Psoas muscle (tissue), 8 donors: ENCODE data around the gene CA6. TPM values are rescaled to one million over a fixed set of nuclear protein-coding genes. Genes with fewer than 3 reads are reported as not detected.
"Not testable (repeated sequence)": the region's sequence is repeated elsewhere in the genome, so short reads cannot be mapped to it uniquely, and the experiment has no call there.

Experiments
- ATAC-seq, 4 donors: fragments of 200-7000 bp; cut with Tn5 transposase; one replicate each; pipeline ENCODE4 v1.9.1; 2020; ENCODE audit warnings: moderate library complexity in 3 of 4, mild to moderate bottlenecking in 2 of 4
- DNase-seq, 2 donors: peaks; one replicate each; pipeline ENCODE4 v3.0.0-alpha.2; 2020
- H3K27ac ChIP-seq: fragments of 200-600 bp; one replicate; pipeline ENCODE4 v1.8.0; 2022
- H3K27me3 ChIP-seq, 3 donors: fragments of 200-600 bp in 1 of 3; one replicate each; pipeline versions ENCODE4 v1.6.1 to v1.8.0; 2013 to 2022; ENCODE audit warnings: low read length in 2 of 3, mild to moderate bottlenecking in 2 of 3, moderate library complexity in 1 of 3; ENCODE audit not compliant: insufficient read depth in 3 of 3
- H3K36me3 ChIP-seq, 2 donors: fragments of 200-600 bp in 1 of 2; one replicate each; pipeline versions ENCODE4 v1.6.1 to v1.8.0; 2013 to 2022; ENCODE audit warnings: low read depth in 1 of 2, mild to moderate bottlenecking in 1 of 2, moderate library complexity in 1 of 2; ENCODE audit not compliant: insufficient read depth in 1 of 2
- H3K4me1 ChIP-seq: fragments of 200-600 bp; one replicate; pipeline ENCODE4 v1.8.0; 2022
- H3K4me3 ChIP-seq: fragments of 200-600 bp; one replicate; pipeline ENCODE4 v1.8.0; 2022; ENCODE audit warnings: mild to moderate bottlenecking
- H3K9me3 ChIP-seq: fragments of 200-600 bp; one replicate; pipeline ENCODE4 v1.8.0; 2022
- WGBS, 3 donors: extraction: QIAGEN DNeasy Blood & Tissue Kit; methylation state at CpG; one replicate each; pipeline versions ENCODE4 v1.1.6 to v1.1.7; 2013; 5-methylcytosine and 5-hydroxymethylcytosine counted together
- intact Hi-C, 2 donors: fragments of 100-400 bp; cut with DNase I; formaldehyde crosslinking; loops; one replicate each; pipeline versions ENCODE4 v1.11.0 to v1.14.2; 2022
- polyA plus RNA-seq, 3 donors: library from polyadenylated mRNA; stranded (reverse); fragments of 200-250 nt; gene quantifications; one replicate each; pipeline ENCODE4 v1.2.3, GENCODE V29; 2013
- total RNA-seq, 4 donors: library from RNA; stranded (reverse); fragmentation: NEBNext Ultra II Directional in 2 of 4; extraction: Animal tissue kit (Norgen Biotek cat#: 25700) in 2 of 4; gene quantifications; one replicate each; pipeline versions ENCODE4 v1.2.1 to v1.2.4, GENCODE V29; 2021 to 2023
- TF ChIP-seq, protein P1 (sequence below): fragments of 200-600 bp; IDR thresholded peaks from one replicate; pipeline ENCODE4 v1.8.0; 2022; ENCODE audit warnings: antibody characterized with exemption
- donor health status: healthy with polysubstance abuse.
- donor health status: DM: no; HTN: no; CAD: no; lungs with moderate emphysema.
- donor health status: Bipolar disorder and iron deficiency.
- donor health status: healthy.
- donor health status: DM: yes; HTN: yes; CAD: no.
- donor health status: DM: no; HTN: no; CAD: no.
- donor health status: DM: no; HTN: no; CAD: no.
- donor health status: DM: yes; HTN: yes; CAD: no.

Gene CA6
- total and polyA plus RNA-seq, 7 donors, result not detected

DNA sequence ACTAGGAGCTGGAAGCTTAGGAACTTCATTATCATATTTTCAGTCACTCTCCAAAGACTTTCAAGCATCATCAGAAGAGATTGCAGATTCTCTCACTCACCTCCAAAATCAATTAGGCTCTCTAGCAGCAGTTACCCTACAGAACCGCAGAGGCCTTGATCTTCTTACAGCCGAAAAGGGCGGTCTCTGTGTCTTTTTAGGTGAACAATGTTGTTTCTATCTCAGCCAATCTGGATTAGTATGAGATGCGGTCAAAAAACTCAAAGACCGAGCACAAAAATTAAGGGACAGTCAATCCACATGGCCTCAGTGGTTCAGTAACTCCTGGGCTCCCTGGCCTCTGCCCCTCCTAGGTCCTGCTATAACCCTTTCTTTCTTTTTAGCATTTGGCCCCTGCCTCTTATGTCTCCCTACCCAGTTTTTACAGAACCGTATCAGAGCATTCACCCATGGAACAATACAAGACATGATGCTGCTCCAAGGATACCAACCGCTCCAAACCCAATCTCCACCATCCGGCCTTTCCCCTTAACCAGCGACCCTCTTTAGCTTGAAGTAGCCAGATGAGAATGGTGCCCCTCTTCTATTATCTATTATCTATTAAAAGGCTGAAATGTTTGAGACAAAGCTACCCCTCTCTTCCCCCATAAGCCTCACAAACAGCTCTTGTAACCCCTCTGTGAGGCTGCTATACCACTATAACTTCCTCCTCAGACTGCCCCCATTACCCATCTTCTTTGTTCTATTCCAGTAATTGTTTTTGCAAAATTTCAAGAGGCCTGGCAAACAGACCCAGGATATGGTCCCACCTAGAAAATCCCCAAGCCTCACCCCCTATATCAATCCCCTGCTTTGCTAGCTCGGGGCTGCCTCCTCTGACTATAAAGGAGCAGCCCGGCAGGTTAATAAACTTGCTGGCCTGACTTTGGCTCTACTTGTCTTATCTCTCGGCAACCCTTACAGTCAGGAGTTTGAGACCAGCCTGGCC is 18.7 kb upstream of the CA6 start:
- no peak for ATAC-seq
- no peaks in the 10 kb centered on the region for H3K27me3 ChIP-seq
- no peak overlapping the region for H3K27ac ChIP-seq
- TF ChIP-seq, protein P1, sequence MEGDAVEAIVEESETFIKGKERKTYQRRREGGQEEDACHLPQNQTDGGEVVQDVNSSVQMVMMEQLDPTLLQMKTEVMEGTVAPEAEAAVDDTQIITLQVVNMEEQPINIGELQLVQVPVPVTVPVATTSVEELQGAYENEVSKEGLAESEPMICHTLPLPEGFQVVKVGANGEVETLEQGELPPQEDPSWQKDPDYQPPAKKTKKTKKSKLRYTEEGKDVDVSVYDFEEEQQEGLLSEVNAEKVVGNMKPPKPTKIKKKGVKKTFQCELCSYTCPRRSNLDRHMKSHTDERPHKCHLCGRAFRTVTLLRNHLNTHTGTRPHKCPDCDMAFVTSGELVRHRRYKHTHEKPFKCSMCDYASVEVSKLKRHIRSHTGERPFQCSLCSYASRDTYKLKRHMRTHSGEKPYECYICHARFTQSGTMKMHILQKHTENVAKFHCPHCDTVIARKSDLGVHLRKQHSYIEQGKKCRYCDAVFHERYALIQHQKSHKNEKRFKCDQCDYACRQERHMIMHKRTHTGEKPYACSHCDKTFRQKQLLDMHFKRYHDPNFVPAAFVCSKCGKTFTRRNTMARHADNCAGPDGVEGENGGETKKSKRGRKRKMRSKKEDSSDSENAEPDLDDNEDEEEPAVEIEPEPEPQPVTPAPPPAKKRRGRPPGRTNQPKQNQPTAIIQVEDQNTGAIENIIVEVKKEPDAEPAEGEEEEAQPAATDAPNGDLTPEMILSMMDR, result no peak
- DNase-seq, result no peak
- H3K36me3 ChIP-seq, result no peaks in the 10 kb centered on the region
- intact Hi-C loops, result no loop called here
- H3K9me3 ChIP-seq, result no peaks in the 10 kb centered on the region
- H3K4me3 ChIP-seq, result no peak overlapping the region
- H3K4me1 ChIP-seq, result no peaks in the 10 kb centered on the region
- WGBS, 3 donors, result 92 to 95% (median 93%) methylated on average over 12 of the region's 12 CpGs

DNA sequence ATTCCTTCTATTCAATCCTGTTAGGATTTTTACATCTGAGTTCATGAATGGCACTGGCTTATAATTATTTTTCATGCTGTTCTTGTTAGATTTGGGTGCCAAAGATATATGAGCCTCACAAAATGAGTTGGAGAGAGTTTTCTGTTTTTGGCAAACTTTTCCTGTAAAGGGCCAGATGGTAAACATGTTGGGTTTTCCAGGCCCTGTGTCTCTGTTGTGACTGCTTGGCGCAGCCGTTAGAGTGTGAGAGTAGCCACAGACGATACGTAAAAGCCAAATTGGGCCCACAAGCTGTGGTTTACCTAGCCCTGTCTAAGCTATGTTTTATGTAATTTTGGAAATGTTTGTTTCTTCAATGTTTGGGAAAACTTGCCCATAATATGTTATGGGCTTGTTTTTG is 15.6 kb upstream of the CA6 start:
- DNase-seq (no peak), ATAC-seq (no peak)
- Histone ChIP-seq H3K9me3 (no peaks in the 10 kb centered on the region), H3K36me3 (no peaks in the 10 kb centered on the region), H3K27ac (no peak overlapping the region), H3K4me1 (no peaks in the 10 kb centered on the region), H3K27me3 (no peaks in the 10 kb centered on the region), H3K4me3 (no peak overlapping the region)
- intact Hi-C loops, result no loop called here
- TF ChIP-seq, protein P1, result no peak
- WGBS, 3 donors, result 44 to 72% (median 63%) methylated on average over 4 of the region's 4 CpGs

DNA sequence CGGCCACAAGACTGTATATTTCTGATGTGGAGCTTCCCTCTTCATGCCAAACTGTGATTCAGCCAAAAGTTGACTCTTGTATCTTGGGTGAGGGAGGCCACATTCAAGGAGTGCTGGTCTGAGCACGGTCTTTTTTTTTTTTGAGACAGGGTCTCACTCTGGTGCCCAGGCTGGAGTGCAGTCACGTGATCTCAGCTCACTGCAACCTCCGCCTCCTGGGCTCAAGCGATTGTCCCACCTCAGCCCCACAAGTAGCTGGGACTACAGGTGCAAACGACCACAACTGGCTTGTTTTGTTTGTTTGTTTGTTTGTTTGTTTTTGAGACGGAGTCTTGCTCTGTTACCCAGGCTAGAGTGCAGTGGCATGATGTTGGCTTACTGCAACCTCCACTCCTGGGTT is 8.6 kb upstream of the CA6 start:
- H3K4me3 ChIP-seq, H3K27me3 ChIP-seq, ATAC-seq, H3K36me3 ChIP-seq, H3K27ac ChIP-seq, DNase-seq, H3K4me1 ChIP-seq, H3K9me3 ChIP-seq, intact Hi-C loops: not testable (repeated sequence)
- 85 to 92% (median 87%) methylated on average over 7 of the region's 7 CpGs for WGBS, 3 donors

DNA sequence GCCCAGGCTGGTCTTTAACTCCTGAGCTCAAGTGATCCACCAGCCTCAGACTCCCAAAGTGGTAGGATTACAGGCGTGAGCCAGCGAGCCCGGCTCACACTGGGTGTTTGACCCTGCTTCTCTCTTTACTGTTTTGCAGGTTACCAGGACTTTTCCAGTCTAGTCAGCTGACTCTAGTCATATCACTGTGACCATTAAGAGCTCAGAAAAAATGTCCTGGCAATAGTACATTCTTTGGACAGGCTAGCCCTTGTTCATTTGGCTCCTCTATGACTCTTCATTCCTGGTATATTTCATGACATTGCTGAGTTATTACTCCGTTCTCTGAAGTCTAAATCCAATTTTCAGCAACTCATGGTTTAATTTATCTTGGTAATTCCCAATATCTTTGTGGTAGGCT is 8.0 kb upstream of the CA6 start:
- H3K36me3 ChIP-seq, result no peaks in the 10 kb centered on the region
- no peaks in the 10 kb centered on the region for H3K9me3 ChIP-seq
- no peak overlapping the region for H3K27ac ChIP-seq
- H3K27me3 ChIP-seq, result no peaks in the 10 kb centered on the region
- H3K4me3 ChIP-seq, result no peak overlapping the region
- no peaks in the 10 kb centered on the region for H3K4me1 ChIP-seq
- TF ChIP-seq, protein P1, result no peak
- DNase-seq (no peak), ATAC-seq (no peak)
- WGBS, 3 donors, result 77 to 86% (median 83%) methylated on average over 4 of the region's 4 CpGs
- intact Hi-C loops, result no loop called here

DNA sequence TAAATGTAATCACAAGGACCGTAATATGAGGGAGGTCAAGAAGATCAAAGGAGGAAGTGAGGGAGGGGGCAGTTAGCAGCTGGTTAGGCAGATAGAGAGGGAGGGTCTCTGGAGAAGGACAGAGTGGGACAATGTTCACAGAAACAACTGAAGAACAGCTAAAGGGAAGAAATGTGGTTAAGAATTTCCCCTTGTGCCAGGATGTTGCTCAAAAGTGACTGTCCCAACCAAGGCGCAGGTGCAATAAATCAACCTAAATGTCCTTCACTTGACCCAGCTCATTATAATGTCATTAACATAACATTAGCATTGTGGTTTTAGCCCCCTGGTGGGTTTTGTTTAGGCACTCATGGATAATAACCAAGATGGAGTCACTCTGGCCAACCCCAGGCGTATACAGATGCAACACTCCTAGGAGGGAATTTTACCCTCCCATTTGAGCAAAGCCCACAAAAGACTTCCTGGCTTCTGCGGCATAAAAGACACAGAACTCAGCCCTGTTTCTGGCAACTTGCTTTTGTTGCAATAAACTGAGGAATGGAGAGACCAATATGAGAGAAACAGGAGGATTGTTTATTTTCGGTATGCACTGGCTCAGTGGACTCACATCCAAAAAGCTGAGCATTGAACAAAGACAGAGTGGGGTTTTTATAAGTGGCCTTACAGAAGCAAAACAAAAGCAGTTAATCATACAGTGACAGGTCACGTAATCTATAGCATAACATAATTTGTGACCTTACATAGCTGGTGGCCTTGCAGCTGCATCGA is 7.3 kb upstream of the CA6 start:
- Histone ChIP-seq H3K36me3 (no peaks in the 10 kb centered on the region), H3K27me3 (no peaks in the 10 kb centered on the region), H3K4me3 (no peak overlapping the region), H3K9me3 (no peaks in the 10 kb centered on the region), H3K4me1 (no peaks in the 10 kb centered on the region), H3K27ac (no peak overlapping the region)
- no peak for ATAC-seq
- intact Hi-C loops, result no loop called here
- TF ChIP-seq, protein P1, result no peak
- DNase-seq, result no peak
- WGBS, 3 donors, result 74 to 75% (median 74%) methylated on average over 7 of the region's 7 CpGs
